Activated T-cell treated with anti-CD3 and anti-CD28 coated beads for 48 hours (primary cell): ENCODE data around the gene KIF27.
"Not testable (repeated sequence)": the region's sequence is repeated elsewhere in the genome, so short reads cannot be mapped to it uniquely, and the experiment has no call there.

Experiments used
- DNase-seq: peaks from one replicate; pipeline ENCODE4 v3.0.0-alpha.2; 2020; ENCODE audit warnings: low read depth

KIF27 gene

GRCh38 chr9:83803941-83804340 is 117.3 kb downstream of the KIF27 start:
- not testable (repeated sequence) for DNase-seq

- no peak for DNase-seq
These were observed 120.8 kb downstream of the KIF27 start for GRCh38 chr9:83800236-83801033.

GRCh38 chr9:83794051-83794450 is 127.2 kb downstream of the KIF27 start:
- no peak for DNase-seq

- no peak for DNase-seq
These were observed 128.5 kb downstream of the KIF27 start for GRCh38 chr9:83792746-83793145.
